WI38 (cell line): ENCODE measurements around the gene PKIG.

Source experiments
- H3K4me3 ChIP-seq: 2 replicates; pipeline ENCODE4 v1.5.1; 2011; ENCODE audit warnings: low read depth, mild to moderate bottlenecking, control low read depth, low read length
- TF ChIP-seq, protein P1 (sequence below): IDR thresholded peaks from 2 replicates; pipeline ENCODE4 v1.5.1; 2012; ENCODE audit warnings: low read depth, mild to moderate bottlenecking, control low read depth, low read length

PKIG gene

DNA sequence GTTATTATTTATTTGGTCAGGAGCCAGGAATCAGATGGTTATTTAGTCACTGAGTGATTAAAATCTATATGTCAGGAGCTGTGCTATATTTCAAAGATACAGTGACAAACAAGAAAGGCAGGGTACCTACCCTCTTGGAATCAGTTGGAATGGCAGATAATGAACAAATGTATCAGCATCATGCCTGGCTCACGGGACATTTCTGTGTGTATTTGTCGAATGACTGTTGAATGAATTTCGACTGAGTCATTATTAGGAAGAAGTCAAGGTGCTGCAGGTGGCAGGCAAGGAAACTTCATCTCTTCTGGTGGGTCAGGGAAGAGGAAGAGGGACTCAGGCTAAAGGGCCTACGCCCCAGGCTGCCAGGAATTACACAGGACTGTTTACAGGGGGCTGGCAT, 13.6 kb downstream of the PKIG start:
- TF ChIP-seq, protein P1, sequence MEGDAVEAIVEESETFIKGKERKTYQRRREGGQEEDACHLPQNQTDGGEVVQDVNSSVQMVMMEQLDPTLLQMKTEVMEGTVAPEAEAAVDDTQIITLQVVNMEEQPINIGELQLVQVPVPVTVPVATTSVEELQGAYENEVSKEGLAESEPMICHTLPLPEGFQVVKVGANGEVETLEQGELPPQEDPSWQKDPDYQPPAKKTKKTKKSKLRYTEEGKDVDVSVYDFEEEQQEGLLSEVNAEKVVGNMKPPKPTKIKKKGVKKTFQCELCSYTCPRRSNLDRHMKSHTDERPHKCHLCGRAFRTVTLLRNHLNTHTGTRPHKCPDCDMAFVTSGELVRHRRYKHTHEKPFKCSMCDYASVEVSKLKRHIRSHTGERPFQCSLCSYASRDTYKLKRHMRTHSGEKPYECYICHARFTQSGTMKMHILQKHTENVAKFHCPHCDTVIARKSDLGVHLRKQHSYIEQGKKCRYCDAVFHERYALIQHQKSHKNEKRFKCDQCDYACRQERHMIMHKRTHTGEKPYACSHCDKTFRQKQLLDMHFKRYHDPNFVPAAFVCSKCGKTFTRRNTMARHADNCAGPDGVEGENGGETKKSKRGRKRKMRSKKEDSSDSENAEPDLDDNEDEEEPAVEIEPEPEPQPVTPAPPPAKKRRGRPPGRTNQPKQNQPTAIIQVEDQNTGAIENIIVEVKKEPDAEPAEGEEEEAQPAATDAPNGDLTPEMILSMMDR = no peak
- no peak overlapping the region for H3K4me3 ChIP-seq

DNA sequence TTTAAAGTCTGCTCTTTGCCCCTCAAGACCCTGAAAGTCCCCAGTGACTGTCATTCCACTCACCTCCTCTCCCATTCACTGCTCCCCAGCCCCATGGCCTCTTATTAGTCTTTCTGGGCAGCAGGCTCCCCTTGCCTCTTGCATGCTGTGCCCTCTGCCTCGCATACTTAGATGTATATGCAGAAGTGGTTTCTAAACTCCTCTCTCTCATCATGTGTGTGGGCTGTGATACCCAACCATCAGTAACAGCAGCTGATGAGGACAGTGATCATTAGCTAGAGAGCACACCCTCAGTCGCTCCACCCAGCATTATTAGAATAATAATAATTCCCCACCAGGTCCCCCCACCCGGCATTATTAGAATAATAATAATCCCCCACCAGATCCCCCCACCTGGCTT, 14.5 kb downstream of the PKIG start:
- H3K4me3 ChIP-seq = no peak overlapping the region
- TF ChIP-seq, protein P1 = no peak

DNA sequence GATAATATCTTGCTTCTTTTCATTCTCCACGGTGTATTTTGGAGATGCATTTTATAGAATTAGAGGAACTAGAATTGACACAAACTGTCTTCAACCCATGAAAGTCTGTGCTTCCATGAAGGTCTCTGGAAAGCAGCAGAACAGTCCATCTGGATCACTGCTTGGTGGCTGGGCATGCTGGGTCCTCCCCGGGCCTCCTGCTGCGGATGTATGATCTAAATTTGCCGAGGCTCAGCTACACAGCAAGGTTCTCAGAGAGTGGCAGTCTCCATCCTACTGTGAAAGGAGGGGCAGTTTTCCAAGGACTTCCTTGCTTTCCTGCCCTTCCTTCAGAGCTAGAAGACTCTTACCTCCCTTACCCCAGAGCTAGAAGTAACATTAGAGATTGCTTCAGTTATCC, 15.1 kb downstream of the PKIG start:
- TF ChIP-seq, protein P1 = no peak
- no peak overlapping the region for H3K4me3 ChIP-seq

DNA sequence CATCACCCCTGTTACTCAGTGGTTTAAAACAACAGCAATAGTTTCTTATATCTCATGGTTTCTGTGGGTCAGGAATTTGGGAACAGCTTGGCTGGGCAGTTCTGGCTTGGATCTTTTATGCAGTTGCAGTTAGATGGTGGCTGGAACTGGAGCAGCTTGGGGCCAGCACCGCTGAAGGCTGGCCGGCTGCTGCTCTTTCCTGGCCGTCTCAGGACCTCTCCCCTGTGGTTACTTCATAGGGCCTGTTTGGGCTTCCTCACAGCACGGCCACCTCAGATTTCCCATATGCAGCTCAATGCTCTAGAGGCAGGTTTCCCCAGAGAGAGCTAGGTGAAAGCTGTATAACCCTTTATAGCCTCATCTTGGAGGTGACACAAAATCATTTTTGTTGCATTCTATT, 15.6 kb downstream of the PKIG start:
- TF ChIP-seq, protein P1 = no peak
- H3K4me3 ChIP-seq = no peak overlapping the region

DNA sequence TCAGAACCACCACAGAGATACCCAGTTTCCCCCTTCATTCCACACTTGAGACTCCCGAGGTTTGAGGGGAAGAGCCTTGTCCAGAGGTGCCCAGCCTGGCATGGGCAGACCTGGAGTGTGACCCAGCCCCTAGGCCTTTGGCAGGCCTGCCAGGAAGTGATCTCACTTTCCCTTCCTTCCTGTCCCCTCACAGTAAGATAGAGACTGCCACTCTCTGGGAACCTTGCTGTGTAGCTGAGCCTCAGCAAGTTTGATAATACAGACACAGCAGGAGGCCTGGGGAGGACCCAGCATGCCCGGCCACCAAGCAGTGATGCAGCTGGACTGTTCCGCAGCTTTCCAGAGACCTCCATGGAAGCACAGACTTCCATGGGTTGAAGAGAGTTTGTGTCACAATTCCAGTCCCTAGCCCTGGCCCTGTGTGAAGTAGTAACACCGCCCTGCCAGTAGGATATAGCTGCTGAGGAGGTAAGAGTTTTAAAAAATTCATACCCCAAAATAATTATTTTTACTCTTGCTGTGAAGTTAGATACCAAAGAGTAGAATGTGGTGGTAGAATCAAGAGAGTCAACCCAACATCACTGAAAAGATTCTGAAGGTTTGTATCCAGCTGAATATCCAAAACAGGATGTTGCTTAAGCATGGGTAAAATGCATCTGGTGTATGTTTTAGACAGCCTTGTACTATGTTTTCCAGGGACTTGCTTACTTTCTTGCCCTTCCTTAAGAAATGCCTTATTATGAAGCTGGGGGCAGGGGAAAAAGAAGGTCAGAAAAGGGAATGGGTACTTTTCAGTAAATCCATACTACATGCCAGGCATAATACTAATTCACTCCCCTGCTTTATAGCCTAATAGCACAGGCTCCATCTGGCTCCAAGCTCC, 16.3 kb downstream of the PKIG start:
- no peak overlapping the region for H3K4me3 ChIP-seq
- TF ChIP-seq, protein P1 = peak; percentile 20; the same call in 1 of the 2 replicates

DNA sequence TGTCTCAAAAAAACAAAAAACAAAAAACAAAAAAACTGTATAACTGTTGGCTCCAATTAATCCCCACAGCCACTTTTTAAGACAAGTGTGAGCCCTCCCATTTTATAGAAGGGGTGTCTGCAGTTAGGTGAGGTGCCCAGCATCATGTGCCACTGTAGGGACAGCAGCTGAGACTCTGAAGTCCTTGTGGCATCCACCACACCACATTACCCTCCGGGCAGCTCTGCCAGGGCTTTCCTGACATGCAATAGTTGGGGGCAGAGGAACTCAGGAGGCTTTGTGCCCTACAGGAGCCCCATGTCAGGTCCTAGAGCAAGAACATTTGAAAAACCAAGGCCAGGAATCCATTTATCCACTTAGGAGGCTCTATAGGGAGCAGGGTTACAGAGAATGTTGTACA, 17.3 kb downstream of the PKIG start:
- no peak overlapping the region for H3K4me3 ChIP-seq
- TF ChIP-seq, protein P1 = no peak

DNA sequence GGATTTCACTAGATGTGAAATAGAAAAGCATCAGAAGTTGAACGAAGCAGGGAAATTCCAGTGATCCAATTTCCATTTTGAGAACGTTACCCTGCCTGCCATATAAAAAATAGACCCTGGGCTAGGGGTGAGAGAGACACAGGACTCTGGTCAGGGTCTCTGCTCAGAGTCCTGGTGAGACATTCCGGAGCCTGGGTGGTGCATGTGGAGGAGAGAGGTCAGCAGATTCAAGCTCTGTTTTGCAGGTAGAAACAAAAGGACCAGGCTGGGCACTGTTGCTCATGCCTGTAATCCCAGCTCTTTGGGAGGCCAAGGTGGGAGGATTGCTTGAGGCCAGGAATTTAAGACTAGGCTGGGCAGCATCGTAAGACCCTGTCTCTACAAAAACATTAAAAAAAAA, 17.9 kb downstream of the PKIG start:
- TF ChIP-seq, protein P1 = no peak
- H3K4me3 ChIP-seq = no peak overlapping the region
